ENCODE data around the gene ST7. TPM values are rescaled to one million over a fixed set of nuclear protein-coding genes. Genes with fewer than 3 reads are reported as not detected.
A peak's percentile ranks its signal among the peaks of the same experiment; 100 is the strongest.

The ST7 gene
- polyA plus RNA-seq, 2 of the 4 experiments (the other 2 are of a cell fraction) = 16.2 to 26.0 TPM

DNA sequence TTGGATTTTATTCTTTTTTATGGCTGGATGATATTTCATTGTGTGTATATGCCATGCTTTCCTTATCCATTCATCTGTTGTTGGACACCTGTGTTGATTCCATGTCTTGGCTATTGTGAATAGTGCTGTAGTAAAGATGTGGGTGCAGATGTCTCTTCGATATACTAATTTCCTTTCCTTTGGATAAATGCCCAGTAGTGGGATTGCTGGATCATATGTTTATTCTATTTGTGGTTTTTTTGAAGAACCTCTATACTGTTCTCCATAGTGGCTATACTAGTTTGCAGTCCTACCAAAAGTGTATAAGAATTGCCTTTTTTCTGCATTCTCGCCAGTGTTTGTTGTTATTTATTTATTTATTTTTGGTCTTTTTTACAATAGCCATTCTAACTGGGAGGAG lies 209.8 kb downstream of the ST7 start:
- Histone ChIP-seq H3K4me3 (no peak overlapping the region), H3K4me2 (no peak overlapping the region; the same call in 2 of the 3 replicates), H3K4me1 (peaks cover 46% of the 10 kb centered on the region), H3K27ac (no peak overlapping the region), H3K9me3 (no peaks in the 10 kb centered on the region)
- TF ChIP-seq MAFK (IDR thresholded peaks at IDR 0.05; ENCODE audit: partially characterized antibody) = no peak
- no peak for TF ChIP-seq RAD21 (conservative IDR thresholded peaks at IDR 0.05 in 1 of 2, IDR thresholded peaks at IDR 0.05 in 1 of 2)
- no peak for TF ChIP-seq BHLHE40 (IDR thresholded peaks at IDR 0.05; ENCODE audit: low read depth, low read length)
- no peak for TF ChIP-seq PHF8 (IDR thresholded peaks at IDR 0.05; ENCODE audit: borderline replicate concordance, low read depth)
- TF ChIP-seq CBX8 (IDR thresholded peaks at IDR 0.05) = no peak
- no peak for TF ChIP-seq ZNF302 (CRISPR knock-in tag; IDR thresholded peaks at IDR 0.05)
- no peak for TF ChIP-seq CBX2 (IDR thresholded peaks at IDR 0.05; ENCODE audit: borderline replicate concordance, low read depth)
- TF ChIP-seq POLR2A (IDR thresholded peaks at IDR 0.05; ENCODE audit: low read length) = no peak
- no peak for TF ChIP-seq CHD2 (IDR thresholded peaks at IDR 0.05; ENCODE audit: low read length, partially characterized antibody)
- no peak for TF ChIP-seq MAZ (IDR thresholded peaks at IDR 0.05; ENCODE audit: borderline replicate concordance, low read depth, low read length)
- TF ChIP-seq HEYL (CRISPR knock-in tag; IDR thresholded peaks at IDR 0.05) = no peak
- TF ChIP-seq GATA3 (IDR thresholded peaks at IDR 0.05; ENCODE audit: borderline replicate concordance) = no peak
- no peak for TF ChIP-seq HOXA7 (CRISPR knock-in tag; IDR thresholded peaks at IDR 0.05)
- no peak for TF ChIP-seq NFE2L2 (conservative IDR thresholded peaks at IDR 0.05; ENCODE audit: low read length)
- TF ChIP-seq RARB (CRISPR knock-in tag; IDR thresholded peaks at IDR 0.05) = no peak
- TF ChIP-seq RFX5 (IDR thresholded peaks at IDR 0.05) = no peak
- TF ChIP-seq, protein P1, sequence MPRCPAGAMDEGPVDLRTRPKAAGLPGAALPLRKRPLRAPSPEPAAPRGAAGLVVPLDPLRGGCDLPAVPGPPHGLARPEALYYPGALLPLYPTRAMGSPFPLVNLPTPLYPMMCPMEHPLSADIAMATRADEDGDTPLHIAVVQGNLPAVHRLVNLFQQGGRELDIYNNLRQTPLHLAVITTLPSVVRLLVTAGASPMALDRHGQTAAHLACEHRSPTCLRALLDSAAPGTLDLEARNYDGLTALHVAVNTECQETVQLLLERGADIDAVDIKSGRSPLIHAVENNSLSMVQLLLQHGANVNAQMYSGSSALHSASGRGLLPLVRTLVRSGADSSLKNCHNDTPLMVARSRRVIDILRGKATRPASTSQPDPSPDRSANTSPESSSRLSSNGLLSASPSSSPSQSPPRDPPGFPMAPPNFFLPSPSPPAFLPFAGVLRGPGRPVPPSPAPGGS (IDR thresholded peaks at IDR 0.05) = no peak
- WGBS (ENCODE audit: missing lambda C conversion rate) = 92% methylated on average over 2 of the region's 2 CpGs
- DNase-seq (ENCODE audit: low read depth in 1 of 2, low spot score in 1 of 2) (no peak), FAIRE-seq (no peak), ATAC-seq (no peak)
- ChIA-PET CTCF (no interaction called here), POLR2A (no interaction called here)

DNA sequence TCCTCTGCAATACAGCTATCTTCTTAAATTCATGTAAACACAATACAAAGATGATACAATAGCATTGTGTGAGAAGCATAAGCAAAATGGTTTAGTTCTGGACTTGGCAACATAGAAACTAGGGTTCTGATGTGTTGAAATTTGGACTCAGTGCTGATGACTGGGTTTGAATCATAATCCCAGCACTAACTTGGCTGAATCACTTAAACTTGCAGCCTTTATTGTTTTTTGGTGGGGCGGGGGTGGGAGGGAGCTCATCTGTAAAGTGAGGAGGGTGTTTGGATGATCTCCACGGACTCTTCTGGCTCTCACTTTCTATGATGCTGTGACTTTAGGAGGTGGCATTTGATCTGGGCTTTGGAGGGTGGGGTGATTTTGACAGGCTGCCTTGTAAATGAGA lies 211.3 kb downstream of the ST7 start:
- no peak overlapping the region for H3K4me3 ChIP-seq
- ATAC-seq (no peak), FAIRE-seq (no peak), DNase-seq (ENCODE audit: low read depth in 1 of 2, low spot score in 1 of 2) (no peak)
- POLR2A ChIA-PET = no interaction called here
- TF ChIP-seq RARB (CRISPR knock-in tag; IDR thresholded peaks at IDR 0.05) (no peak), NPAS2 (CRISPR knock-in tag; IDR thresholded peaks at IDR 0.05; ENCODE audit: borderline replicate concordance) (no peak)
- CTCF ChIA-PET = interaction anchor here (0.9 to 1.5 kb wide), 2 partner anchors 37 to 60 kb away, joined by 3 to 7 read pairs; no protein-coding TSS in a partner anchor
- H3K27ac ChIP-seq = 0 out of 6 replicates have a peak overlapping the region, but pooled peaks of 1 of the 2 experiments have one; percentile 16
- H3K4me1 ChIP-seq = peaks cover 41% of the 10 kb centered on the region
- WGBS (ENCODE audit: missing lambda C conversion rate) = 60% methylated on average over 2 of the region's 2 CpGs
- no peaks in the 10 kb centered on the region for H3K9me3 ChIP-seq
- peak overlapping the region; percentile 39 for H3K4me2 ChIP-seq

DNA sequence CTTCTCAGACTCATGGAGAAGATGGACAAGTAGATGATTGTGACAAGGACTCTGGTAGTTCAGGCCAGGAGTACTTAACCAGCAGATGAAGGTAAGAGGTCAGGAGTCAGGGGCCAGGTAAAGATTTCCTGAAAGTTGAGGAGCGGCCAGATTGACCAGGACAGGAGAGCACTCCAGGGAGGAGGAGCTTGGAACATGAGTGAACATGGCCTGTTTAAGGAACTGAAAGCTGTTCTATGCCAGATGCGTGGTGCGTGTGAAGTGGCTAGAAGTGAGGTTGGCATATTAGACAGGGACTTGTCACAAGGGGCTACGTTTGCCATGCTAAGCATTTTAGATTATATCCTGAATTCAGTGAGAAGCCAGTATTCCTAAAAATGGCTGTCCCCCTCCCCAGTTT lies 212.4 kb downstream of the ST7 start:
- Histone ChIP-seq H3K9me3 (no peaks in the 10 kb centered on the region), H3K4me2 (no peak overlapping the region), H3K27ac (no peak overlapping the region), H3K4me3 (no peak overlapping the region), H3K4me1 (peaks cover 51% of the 10 kb centered on the region)
- WGBS (ENCODE audit: missing lambda C conversion rate) = 93% methylated on average over 4 of the region's 4 CpGs
- ChIA-PET CTCF (no interaction called here), POLR2A (no interaction called here)
- no peak for FAIRE-seq
- TF ChIP-seq SMC3 (IDR thresholded peaks at IDR 0.05) (no peak), CBX8 (IDR thresholded peaks at IDR 0.05) (no peak), EHF (CRISPR knock-in tag; IDR thresholded peaks at IDR 0.05) (no peak), PHF8 (IDR thresholded peaks at IDR 0.05; ENCODE audit: borderline replicate concordance, low read depth) (no peak), CHD4 (IDR thresholded peaks at IDR 0.05; ENCODE audit: borderline replicate concordance) (no peak), NFE2L2 (conservative IDR thresholded peaks at IDR 0.05; ENCODE audit: low read length) (no peak), HOXB5 (CRISPR knock-in tag; IDR thresholded peaks at IDR 0.05) (no peak), KDM1A (IDR thresholded peaks at IDR 0.05; ENCODE audit: low read depth) (no peak)
- TF ChIP-seq, protein P1 (IDR thresholded peaks at IDR 0.05) = no peak
- TF ChIP-seq, protein P2, sequence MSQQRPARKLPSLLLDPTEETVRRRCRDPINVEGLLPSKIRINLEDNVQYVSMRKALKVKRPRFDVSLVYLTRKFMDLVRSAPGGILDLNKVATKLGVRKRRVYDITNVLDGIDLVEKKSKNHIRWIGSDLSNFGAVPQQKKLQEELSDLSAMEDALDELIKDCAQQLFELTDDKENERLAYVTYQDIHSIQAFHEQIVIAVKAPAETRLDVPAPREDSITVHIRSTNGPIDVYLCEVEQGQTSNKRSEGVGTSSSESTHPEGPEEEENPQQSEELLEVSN (IDR thresholded peaks at IDR 0.05; ENCODE audit: borderline replicate concordance, low read depth) = no peak
- DNase-seq (ENCODE audit: low read depth in 1 of 2, low spot score in 1 of 2) = no peak
- no peak for ATAC-seq
